ENCODE measurements around the gene SERINC5.
"Not testable (repeated sequence)": the region's sequence is repeated elsewhere in the genome, so short reads cannot be mapped to it uniquely, and the experiment has no call there.

SERINC5 gene

GRCh38 chr5:80255811-80256712 is at the start of gene SERINC5:
SERINC5 (minus strand) TSS chr5:80256048; CDS start chr5:80255922, 126 bp downstream.
- no peak for DNase-seq

DNA sequence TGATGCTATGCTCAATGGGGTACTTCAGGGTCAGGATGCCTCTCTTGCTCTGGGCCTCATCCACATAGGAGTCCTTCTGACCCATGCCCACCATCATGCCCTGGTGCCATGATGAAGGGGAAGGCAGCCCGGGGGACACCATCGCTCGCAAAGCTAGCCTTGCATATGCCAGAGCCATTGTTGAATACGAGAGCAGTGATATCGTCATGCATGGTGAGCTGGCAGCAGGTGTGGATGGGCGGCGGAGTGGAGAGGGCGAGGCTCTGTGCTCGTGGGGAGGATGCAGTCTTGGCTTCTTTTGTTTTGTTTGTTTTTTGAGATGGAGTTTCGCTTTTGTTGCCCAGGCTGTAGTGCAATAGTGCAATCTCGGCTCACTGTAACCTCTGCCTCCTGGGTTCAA is 46.8 kb upstream of the SERINC5 start:
- no peak for DNase-seq

- DNase-seq = not testable (repeated sequence)
Measured at GRCh38 chr5:80301342-80301741, 45.5 kb upstream of the SERINC5 start.

GRCh38 chr5:80300796-80301195 is 44.9 kb upstream of the SERINC5 start:
- not testable (repeated sequence) for DNase-seq

DNA sequence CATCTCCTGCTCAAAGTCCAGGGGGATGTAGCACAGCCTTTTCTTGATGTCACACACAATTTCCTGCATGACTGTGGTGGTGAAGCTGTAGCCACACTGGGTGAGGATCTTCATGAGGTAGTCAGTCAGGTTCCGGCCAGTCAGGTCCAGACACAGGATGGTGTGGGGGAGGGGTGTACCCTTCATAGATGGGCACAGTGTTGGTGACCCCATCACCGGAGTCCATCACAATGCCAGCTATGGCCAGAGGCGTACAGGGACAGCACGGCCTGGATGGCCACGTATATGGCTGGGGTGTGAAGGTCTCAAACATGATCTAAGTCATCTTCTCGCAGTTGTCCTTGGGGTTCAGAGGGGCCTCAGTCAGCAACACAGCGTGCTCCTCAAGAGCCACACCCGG is 44.3 kb upstream of the SERINC5 start:
- DNase-seq = no peak

DNA sequence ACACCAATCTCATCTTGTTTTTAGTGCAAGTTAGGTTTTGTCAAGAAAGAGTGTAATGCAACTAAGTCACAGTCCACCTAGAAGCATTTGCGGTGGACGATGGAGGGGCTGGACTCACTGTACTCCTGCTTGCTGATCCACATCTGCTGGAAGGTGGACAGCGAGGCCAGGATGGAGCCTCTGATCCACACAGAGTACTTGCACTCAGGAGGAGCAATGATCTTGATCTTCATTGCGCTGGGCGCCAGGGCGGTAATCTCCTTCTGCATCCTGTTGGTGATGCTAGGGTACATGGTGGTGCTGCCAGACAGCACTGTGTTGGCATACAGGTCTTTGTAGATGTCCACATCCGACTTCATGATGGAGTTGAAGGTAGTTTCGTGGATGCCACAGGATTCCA is 43.8 kb upstream of the SERINC5 start:
- no peak for DNase-seq

- DNase-seq = no peak
Measured at GRCh38 chr5:80296121-80296520, 40.3 kb upstream of the SERINC5 start.

DNA sequence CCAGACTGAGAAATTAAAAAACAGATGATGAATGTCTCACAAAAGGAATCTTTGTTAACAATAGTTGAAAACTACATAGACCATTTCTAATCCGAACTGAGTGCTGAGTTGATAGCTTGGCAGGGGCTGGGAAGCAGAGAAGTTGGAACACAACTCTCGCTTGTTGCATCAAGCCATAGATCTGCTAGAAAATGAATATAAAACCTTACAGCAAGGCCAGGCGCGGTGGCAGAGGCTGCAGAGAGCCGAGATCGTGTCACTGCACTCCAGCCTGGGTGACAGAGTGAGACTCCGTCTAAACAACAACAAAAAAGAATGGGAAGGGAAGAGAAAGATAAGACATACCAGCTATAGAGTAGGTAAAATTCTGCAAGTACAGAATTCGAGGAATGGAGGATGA is 35.9 kb upstream of the SERINC5 start:
- DNase-seq = no peak

- no peak for DNase-seq
Measured at GRCh38 chr5:80289320-80289719, 33.5 kb upstream of the SERINC5 start.

GRCh38 chr5:80288177-80288576 is 32.3 kb upstream of the SERINC5 start:
- DNase-seq = no peak

DNA sequence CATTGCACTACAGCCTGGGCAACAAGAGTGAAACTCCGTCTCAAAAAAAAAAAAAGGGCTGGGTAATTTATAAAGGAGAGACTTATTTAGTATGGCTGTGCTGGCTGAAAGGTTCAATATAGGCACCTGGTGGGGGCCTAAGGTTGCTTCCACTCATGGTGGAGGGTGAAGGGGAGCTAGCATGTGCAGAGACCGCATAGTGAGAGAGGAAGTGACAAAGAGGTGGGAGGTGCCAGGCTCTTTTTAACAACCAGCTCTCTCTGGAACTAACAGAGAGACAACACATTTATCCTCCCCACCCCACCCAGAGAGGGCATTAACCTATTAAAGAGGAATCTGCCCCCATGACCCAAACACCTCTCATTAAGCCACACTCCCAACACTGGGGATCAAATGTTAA is 28.9 kb upstream of the SERINC5 start:
- DNase-seq = no peak

GRCh38 chr5:80283360-80283759 is 27.5 kb upstream of the SERINC5 start:
- DNase-seq = no peak

- DNase-seq = no peak
Measured at GRCh38 chr5:80282054-80282453, 26.2 kb upstream of the SERINC5 start.

- no peak for DNase-seq
Measured at GRCh38 chr5:80277191-80277590, 21.3 kb upstream of the SERINC5 start.

GRCh38 chr5:80276186-80276585 is 20.3 kb upstream of the SERINC5 start:
- DNase-seq = no peak

DNA sequence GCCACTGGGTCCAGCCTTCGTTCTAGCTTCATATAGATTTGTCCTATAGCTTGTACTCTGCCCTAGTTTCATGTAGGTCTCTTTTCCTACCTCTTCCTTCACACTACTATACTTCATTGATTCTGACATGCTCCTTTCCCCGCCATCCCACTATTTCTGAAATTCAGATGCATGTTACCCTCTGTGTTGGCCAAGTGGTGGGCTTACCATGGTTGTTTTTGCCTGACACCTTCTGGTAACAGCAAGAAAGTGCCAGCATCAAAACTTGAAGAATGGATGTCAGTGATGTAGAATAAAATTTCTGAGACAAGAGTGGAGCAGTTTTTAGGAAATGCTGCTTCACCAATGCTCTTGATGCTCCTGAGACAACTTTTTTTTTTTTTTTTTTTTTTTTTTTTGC is 19.5 kb upstream of the SERINC5 start:
- DNase-seq = no peak

DNA sequence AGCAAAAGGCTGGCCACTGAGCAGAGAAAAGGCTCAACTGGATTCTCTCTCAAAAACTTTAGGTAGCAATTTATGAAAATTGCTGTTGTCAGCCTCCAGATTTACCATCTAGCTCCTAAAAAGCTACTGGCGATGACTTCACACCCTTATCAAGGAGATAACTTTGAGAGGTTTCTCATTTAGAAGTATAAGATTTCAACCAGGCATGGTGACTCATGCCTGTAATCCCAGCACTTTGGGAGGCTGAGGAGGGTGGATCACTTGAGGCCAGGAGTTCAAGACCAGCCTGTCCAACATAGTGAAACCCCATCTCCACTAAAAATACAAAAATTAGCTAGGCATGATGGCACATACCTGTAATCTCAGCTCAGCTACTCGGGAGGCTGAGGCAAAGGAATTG is 14.7 kb upstream of the SERINC5 start:
- DNase-seq = not testable (repeated sequence)

- no peak for DNase-seq
Measured at GRCh38 chr5:80269991-80270438, 14.2 kb upstream of the SERINC5 start.

DNA sequence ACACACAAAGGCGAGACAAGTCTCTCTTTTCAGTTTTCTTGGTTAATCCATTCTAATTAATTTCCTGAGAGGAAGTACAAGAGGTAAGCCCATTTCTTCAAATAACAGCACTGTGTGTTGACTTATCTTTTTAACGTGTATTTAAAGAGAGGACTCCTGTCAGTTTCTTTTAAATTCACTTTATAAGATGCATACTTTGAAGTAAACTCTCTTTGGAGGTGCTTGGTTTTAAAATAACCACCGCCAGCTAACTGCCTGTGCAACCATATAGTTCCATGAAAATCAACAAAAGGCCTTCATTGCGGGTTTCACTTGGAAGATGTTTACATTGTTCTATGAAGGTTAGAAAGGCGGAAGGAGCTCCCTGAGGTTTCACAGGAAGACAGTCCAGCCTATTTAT is 13.1 kb upstream of the SERINC5 start:
- DNase-seq = no peak

DNA sequence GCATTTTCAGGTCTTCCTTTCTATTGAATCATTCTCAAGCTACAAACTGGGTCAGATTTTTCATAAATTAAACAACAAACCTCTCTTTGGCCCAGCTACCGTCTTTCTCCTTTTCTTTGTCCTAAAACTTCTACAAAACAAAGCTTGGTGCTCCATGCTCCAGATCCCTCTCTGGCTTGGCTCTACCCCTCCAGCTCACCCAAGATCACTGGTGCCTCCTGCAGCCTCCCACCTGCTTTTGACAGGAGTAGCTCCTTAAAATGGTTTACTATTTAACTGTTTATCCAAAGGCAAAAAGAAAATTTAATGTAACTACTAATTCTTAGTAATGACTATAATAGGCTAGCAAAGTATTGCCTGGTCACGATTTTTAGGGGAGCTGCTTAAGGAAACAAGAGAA is 10.7 kb upstream of the SERINC5 start:
- DNase-seq = no peak

GRCh38 chr5:80260461-80260860 is 4.6 kb upstream of the SERINC5 start:
- no peak for DNase-seq

- no peak for DNase-seq
Measured at GRCh38 chr5:80259511-80260203, 3.8 kb upstream of the SERINC5 start.

GRCh38 chr5:80255431-80255810 is 427 bp downstream of the SERINC5 start:
- DNase-seq = peak; percentile 63

DNA sequence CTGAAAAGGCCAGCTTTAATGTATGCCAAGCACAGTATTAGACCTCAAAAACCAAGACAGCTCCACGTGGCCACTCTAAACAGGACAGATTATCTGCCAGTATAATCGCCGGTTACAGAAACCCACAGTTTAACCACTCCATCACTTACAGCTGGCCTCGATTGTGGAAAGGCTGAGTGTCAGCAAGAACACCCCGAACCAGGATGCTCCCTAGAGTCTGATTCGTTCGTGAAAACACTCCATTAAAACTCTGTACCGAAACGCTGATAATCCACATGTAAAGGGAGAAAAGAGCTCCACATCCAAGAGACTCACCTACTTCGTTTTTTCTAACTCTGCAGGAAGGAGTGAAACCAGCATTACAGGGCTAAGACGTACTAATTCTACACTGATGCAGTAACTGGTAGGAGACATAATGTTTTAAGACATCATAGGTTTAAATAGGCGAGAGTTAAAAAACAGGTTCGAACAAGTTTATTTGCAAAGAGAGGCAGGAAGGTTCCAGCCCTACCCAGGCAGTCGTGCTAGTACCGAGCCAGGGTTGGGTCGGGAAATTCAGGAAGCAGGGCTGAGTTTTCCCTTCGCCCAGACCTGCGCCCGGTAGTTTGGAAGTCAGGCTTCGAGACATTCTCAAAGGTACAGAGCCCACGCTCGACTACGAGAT is 949 bp downstream of the SERINC5 start:
- DNase-seq = peak; percentile 63

All from NCI-H748 treated with DMSO at 0.1 percent for 48 hours (cell line).